H1 (cell line): ENCODE data around the gene MPHOSPH9. TPM values are rescaled to one million over a fixed set of nuclear protein-coding genes. Genes with fewer than 3 reads are reported as not detected.

ENCODE experiments used
- CTCF ChIA-PET: fragments of 300-600 bp; sonication (Branson Sonifier 250); formaldehyde crosslinking; loops from one replicate; lab custom pipeline; 2021; ENCODE audit not compliant: partially characterized antibody; lab: Charles Lee
- POLR2A ChIA-PET: fragments of 300-600 bp; sonication (Branson Sonifier 250); formaldehyde crosslinking; loops from one replicate; lab custom pipeline; 2021; ENCODE audit warnings: inconsistent platforms; ENCODE audit not compliant: partially characterized antibody; lab: Charles Lee
- DNase-seq, 2 experiments: peaks; one replicate each; pipeline versions ENCODE4 v3.0.0 to v3.0.0-alpha.2; 2010 to 2022; ENCODE audit warnings: low spot score in 2 of 2, low read depth in 1 of 2, mixed read lengths in 1 of 2
- FAIRE-seq: peaks from 2 replicates; lab custom pipeline; 2011; peaks lifted over from hg19 to GRCh38; lab: Jason Lieb, UNC
- H2AFZ ChIP-seq: 2 replicates; pipeline ENCODE4 v1.8.1; 2012; ENCODE audit warnings: low read length, inconsistent platforms
- H2AK5ac ChIP-seq: 2 replicates; pipeline ENCODE4 v1.6.1; 2013; ENCODE audit warnings: low read depth, low read length
- H2BK120ac ChIP-seq: replicated peaks from 2 replicates; pipeline ENCODE3; 2013; ENCODE audit warnings: low read depth, low read length, inconsistent platforms
- H2BK12ac ChIP-seq: 2 replicates; pipeline ENCODE4 v1.6.1; 2013; ENCODE audit warnings: low read depth, low read length
- H2BK15ac ChIP-seq: 2 replicates; pipeline ENCODE4 v1.6.1; 2013; ENCODE audit warnings: low read length
- H2BK20ac ChIP-seq: 2 replicates; pipeline ENCODE4 v1.6.1; 2013; ENCODE audit warnings: low read length
- H2BK5ac ChIP-seq: 2 replicates; pipeline ENCODE4 v1.6.1; 2013; ENCODE audit warnings: low read depth, low read length
- H3K14ac ChIP-seq: 2 replicates; pipeline ENCODE4 v1.6.1; 2013; ENCODE audit warnings: inconsistent platforms; ENCODE audit not compliant: insufficient read length
- H3K18ac ChIP-seq: 2 replicates; pipeline ENCODE4 v1.6.1; 2013; ENCODE audit warnings: low read length; ENCODE audit errors: extremely low read depth
- H3K23ac ChIP-seq: 2 replicates; pipeline ENCODE4 v1.6.1; 2013; ENCODE audit warnings: inconsistent platforms; ENCODE audit not compliant: insufficient read length
- H3K23me2 ChIP-seq: 2 replicates; pipeline ENCODE4 v1.6.1; 2013; ENCODE audit warnings: low read depth, low read length
- H3K27ac ChIP-seq: 2 replicates; pipeline ENCODE4 v1.6.1; 2011; ENCODE audit warnings: low read depth, low read length, inconsistent platforms
- H3K27me3 ChIP-seq, 4 experiments: replicated peaks in 1 of 4; 1 replicate in 1 of 4; 2 replicates in 3 of 4; pipeline versions ENCODE4 v1.6.1 to v1.8.1; 2011 to 2013; ENCODE audit warnings: low read length in 3 of 4, mild to moderate bottlenecking in 3 of 4, inconsistent platforms in 2 of 4, mixed read lengths in 2 of 4, moderate library complexity in 1 of 4; ENCODE audit not compliant: control insufficient read depth in 3 of 4, insufficient read depth in 3 of 4; ENCODE audit errors: extremely low read depth in 1 of 4
- H3K36me3 ChIP-seq, 4 experiments: 2 replicates each; pipeline versions ENCODE4 v1.6.1 to v1.8.1; 2011 to 2013; ENCODE audit warnings: mild to moderate bottlenecking in 4 of 4, low read length in 3 of 4, moderate library complexity in 2 of 4, control low read depth in 1 of 4, inconsistent platforms in 1 of 4; ENCODE audit not compliant: insufficient read depth in 4 of 4, control insufficient read depth in 2 of 4
- H3K4ac ChIP-seq: replicated peaks from 2 replicates; pipeline ENCODE3; 2013; ENCODE audit warnings: low read length, low read depth, mixed read lengths, inconsistent platforms; ENCODE audit not compliant: insufficient read length
- H3K4me1 ChIP-seq, 4 experiments: replicated peaks in 1 of 4; 1 replicate in 1 of 4; 2 replicates in 3 of 4; pipeline versions ENCODE4 v1.6.1 to v1.8.1; 2011 to 2013; ENCODE audit warnings: low read length in 3 of 4, inconsistent platforms in 2 of 4, mixed read lengths in 1 of 4; ENCODE audit not compliant: insufficient read depth in 4 of 4, control insufficient read depth in 3 of 4
- H3K4me2 ChIP-seq, 2 experiments: 2 replicates each; pipeline versions ENCODE4 v1.6.1 to v1.8.1; 2011 to 2013; ENCODE audit warnings: low read depth in 2 of 2, low read length in 2 of 2, control low read depth in 1 of 2, inconsistent platforms in 1 of 2, mild to moderate bottlenecking in 1 of 2; ENCODE audit not compliant: insufficient read depth in 1 of 2
- H3K4me3 ChIP-seq, 4 experiments: fragments of 200-600, 300-600 bp in 1 of 4; sonication (generic), shearing (Covaris generic), sonication (Bioruptor Twin) in 1 of 4; 2 replicates each; pipeline versions ENCODE4 v1.5.1 to v1.8.1; 2011 to 2016; ENCODE audit warnings: low read length in 4 of 4, low read depth in 3 of 4, control low read depth in 2 of 4, inconsistent platforms in 2 of 4, mild to moderate bottlenecking in 2 of 4, mixed read lengths in 1 of 4, moderate library complexity in 1 of 4; ENCODE audit not compliant: insufficient read depth in 2 of 4; ENCODE audit errors: extremely low read depth in 1 of 4
- H3K56ac ChIP-seq: replicated peaks from 2 replicates; pipeline ENCODE3; 2013; ENCODE audit warnings: low read depth, mild to moderate bottlenecking, mixed read lengths, low read length, inconsistent platforms; ENCODE audit not compliant: insufficient read length
- H3K79me1 ChIP-seq: 2 replicates; pipeline ENCODE4 v1.6.1; 2013; ENCODE audit warnings: low read depth, low read length, control low read depth
- H3K79me2 ChIP-seq, 2 experiments: 2 replicates each; pipeline versions ENCODE4 v1.6.1 to v1.8.1; 2012 to 2013; ENCODE audit warnings: low read length in 2 of 2, mild to moderate bottlenecking in 2 of 2, inconsistent platforms in 1 of 2; ENCODE audit not compliant: insufficient read depth in 2 of 2, control insufficient read depth in 1 of 2
- H3K9ac ChIP-seq, 4 experiments: replicated peaks in 1 of 4; 1 replicate in 1 of 4; 2 replicates in 3 of 4; pipeline versions ENCODE4 v1.6.1 to v1.8.1; 2011 to 2013; ENCODE audit warnings: low read depth in 3 of 4, low read length in 3 of 4, control low read depth in 2 of 4, mild to moderate bottlenecking in 2 of 4, moderate library complexity in 2 of 4, inconsistent platforms in 1 of 4; ENCODE audit errors: extremely low read depth in 1 of 4
- H3K9me3 ChIP-seq, 2 experiments: 2 replicates each; pipeline versions ENCODE4 v1.6.1 to v1.8.1; 2012 to 2013; ENCODE audit warnings: mild to moderate bottlenecking in 2 of 2, moderate library complexity in 2 of 2, control low read depth in 1 of 2, inconsistent platforms in 1 of 2, low read depth in 1 of 2, low read length in 1 of 2, mixed read lengths in 1 of 2; ENCODE audit not compliant: insufficient read depth in 2 of 2
- H4K20me1 ChIP-seq, 2 experiments: replicated peaks in 1 of 2; 2 replicates each; pipeline versions ENCODE3 to v1.8.1; 2011 to 2013; ENCODE audit warnings: inconsistent platforms in 2 of 2, low read length in 2 of 2, mild to moderate bottlenecking in 1 of 2; ENCODE audit not compliant: insufficient read depth in 2 of 2, control insufficient read depth in 1 of 2
- H4K5ac ChIP-seq: 2 replicates; pipeline ENCODE4 v1.6.1; 2013; ENCODE audit warnings: low read length, low read depth, mixed read lengths, inconsistent platforms; ENCODE audit not compliant: insufficient read length
- H4K8ac ChIP-seq: 2 replicates; pipeline ENCODE4 v1.8.0; 2013; ENCODE audit warnings: mild to moderate bottlenecking, moderate library complexity, low read length, inconsistent platforms; ENCODE audit not compliant: insufficient read depth; ENCODE audit errors: extremely low read depth
- H4K91ac ChIP-seq: replicated peaks from 2 replicates; pipeline ENCODE3; 2013; ENCODE audit warnings: low read length, mixed read lengths, inconsistent platforms; ENCODE audit not compliant: insufficient read length
- ATF3 ChIP-seq: IDR thresholded peaks from 2 replicates; pipeline ENCODE4 v1.6.1; 2011; ENCODE audit warnings: low read depth, mild to moderate bottlenecking, low read length; ENCODE audit not compliant: insufficient read depth
- BRCA1 ChIP-seq: IDR thresholded peaks from 2 replicates; pipeline ENCODE4 v1.6.1; 2012; ENCODE audit warnings: low read depth, low read length, improper control_type of control experiment
- E2F6 ChIP-seq: IDR thresholded peaks from 2 replicates; pipeline ENCODE4 v1.6.1; 2012; ENCODE audit warnings: inconsistent platforms
- JUND ChIP-seq: IDR thresholded peaks from 2 replicates; pipeline ENCODE4 v1.6.1; 2011; ENCODE audit warnings: mild to moderate bottlenecking, improper control_type of control experiment, low read length
- KDM5A ChIP-seq: fragments of 200-600 bp; IDR thresholded peaks from 2 replicates; pipeline ENCODE4 v1.7.1; 2012; ENCODE audit warnings: mild to moderate bottlenecking, low read length, inconsistent platforms, mixed read lengths
- MAX ChIP-seq: IDR thresholded peaks from 2 replicates; pipeline ENCODE4 v1.6.1; 2012; ENCODE audit warnings: inconsistent platforms
- NANOG ChIP-seq: IDR thresholded peaks from 2 replicates; pipeline ENCODE4 v1.6.1; 2011; ENCODE audit warnings: low read length, low read depth, mild to moderate bottlenecking, inconsistent platforms; ENCODE audit not compliant: insufficient read depth, poor library complexity, severe bottlenecking
- POLR2A ChIP-seq, 2 experiments: IDR thresholded peaks; 1 replicate in 1 of 2; 2 replicates in 1 of 2; pipeline ENCODE4 v1.6.1; 2011; ENCODE audit warnings: low read depth in 2 of 2, low read length in 2 of 2, mild to moderate bottlenecking in 2 of 2; ENCODE audit errors: control extremely low read depth in 1 of 2
- SP1 ChIP-seq: IDR thresholded peaks from 2 replicates; pipeline ENCODE4 v1.6.1; 2011; ENCODE audit warnings: low read depth, low read length
- TAF7 ChIP-seq: optimal IDR thresholded peaks from 2 replicates; pipeline ENCODE3; 2011; ENCODE audit warnings: low read depth, mild to moderate bottlenecking, inconsistent platforms, low read length, moderate library complexity, borderline replicate concordance
- USF2 ChIP-seq: IDR thresholded peaks from 2 replicates; pipeline ENCODE4 v1.6.1; 2011; ENCODE audit warnings: low read length, improper control_type of control experiment
- WGBS, 2 experiments: shearing (Covaris generic) in 1 of 2; methylation state at CpG; one replicate each; pipeline versions ENCODE4 v1.1.6 to v1.1.7; 2013 to 2015; ENCODE audit warnings: low lambda C conversion rate in 2 of 2, mixed read lengths in 2 of 2, inconsistent platforms in 1 of 2, low coverage in 1 of 2, missing lambda C conversion rate in 1 of 2; ENCODE audit not compliant: insufficient replicate concordance in 2 of 2, insufficient coverage in 1 of 2, insufficient read length in 1 of 2; ENCODE audit errors: extremely low coverage in 1 of 2, missing lambda C conversion rate in 1 of 2; 5-methylcytosine and 5-hydroxymethylcytosine counted together
- polyA plus RNA-seq, 7 experiments: library from polyadenylated mRNA; depleted of rRNA in 3 of 7; stranded (reverse) in 5 of 7; unstranded in 2 of 7; fragments of >200 nt in 5 of 7; fragments of 200-250 nt in 2 of 7; gene quantifications; 1 replicate in 5 of 7; 2 replicates in 1 of 7; 4 replicates in 1 of 7; pipeline versions ENCODE4 v1.2.1 to v1.2.3, GENCODE V29; 2011 to 2013; ENCODE audit warnings: missing spikeins in 2 of 7, mixed read lengths in 2 of 7
- total RNA-seq: library from RNA; stranded (reverse); fragmentation: NEBNext Ultra II Directional; extraction: Animal tissue kit (Norgen Biotek cat#: 25700); gene quantifications from 2 replicates; pipeline ENCODE4 v1.2.1, GENCODE V29; 2021

MPHOSPH9 gene
- total and polyA plus RNA-seq, 2 of the 8 experiments (the other 6 are each of a cell fraction or from before 2014, with no cell fraction given), result 8.8 to 48.8 TPM

- Histone ChIP-seq H3K14ac (no peak overlapping the region), H3K9ac (no peak overlapping the region), H4K5ac (no peak overlapping the region), H3K4me1 (peaks cover 0 to 3% (median 0%) of the 10 kb centered on the region in 4 experiments; a peak in 1 of 7 replicates), H2BK120ac (no peak overlapping the region), H3K79me1 (no peaks in the 10 kb centered on the region), H2BK15ac (no peak overlapping the region), H3K4ac (no peak overlapping the region), H3K56ac (no peak overlapping the region), H4K91ac (no peak overlapping the region), H2BK20ac (no peak overlapping the region), H2AK5ac (no peak overlapping the region), H3K9me3 (no peaks in the 10 kb centered on the region), H3K23me2 (no peaks in the 10 kb centered on the region; the same call in 1 of the 2 replicates), H3K27me3 (no peaks in the 10 kb centered on the region), H3K27ac (no peak overlapping the region), H3K4me3 (no peak overlapping the region), H4K8ac (no peak overlapping the region), H2AFZ (no peak overlapping the region), H2BK5ac (no peak overlapping the region), H3K4me2 (no peak overlapping the region), H3K79me2 (no peaks in the 10 kb centered on the region), H3K18ac (no peak overlapping the region), H4K20me1 (peaks cover 1% of the 10 kb centered on the region in 2 experiments), H3K23ac (no peak overlapping the region), H3K36me3 (peaks cover 0 to 49% (median 4%) of the 10 kb centered on the region in 4 experiments; a peak in 6 of 8 replicates), H2BK12ac (no peak overlapping the region)
- WGBS, 2 experiments, result 95% methylated on average over 3 of the region's 3 CpGs; no CpG with 5 or more reads in 1 of the 2 experiments
- POLR2A ChIA-PET, result interaction anchor here (0.9 kb wide), 1 partner anchor 11 kb away, joined by 3 read pairs; no protein-coding TSS in a partner anchor
- CTCF ChIA-PET, result interaction anchor here (1.0 kb wide), 1 partner anchor 91 kb away, joined by 4 read pairs; no protein-coding TSS in a partner anchor
- FAIRE-seq, result no peak
- no peak for DNase-seq
- TF ChIP-seq MAX, result no peak
- TF ChIP-seq USF2, result no peak
- TF ChIP-seq SP1, result no peak
- no peak for TF ChIP-seq KDM5A
- no peak for TF ChIP-seq JUND
- no peak for TF ChIP-seq NANOG
- no peak for TF ChIP-seq ATF3
- no peak for TF ChIP-seq BRCA1
- TF ChIP-seq POLR2A (IDR thresholded peaks at IDR 0.05; ENCODE audit: control extremely low read depth in 1 of 2, low read depth in 2 of 2, low read length in 2 of 2), result no peak
- TF ChIP-seq TAF7, result no peak
- no peak for TF ChIP-seq E2F6
Measured at GRCh38 chr12:123164222-123164621, 68.7 kb downstream of the MPHOSPH9 start.
